Femur (tissue), 1 donor: ENCODE data around the gene DAND5.

Source experiments
- DNase-seq: peaks from one replicate; pipeline ENCODE4 v3.0.0-alpha.2; 2017

DAND5 gene

GRCh38 chr19:12969292-12969988 lies at the start of gene DAND5:
Gene DAND5 (plus strand): TSS chr19:12969576. CDS start chr19:12969661, 85 bp downstream.
- no peak for DNase-seq

GRCh38 chr19:12921047-12921446 lies 48.3 kb upstream of the DAND5 start:
- DNase-seq, result no peak

GRCh38 chr19:12922959-12923358 lies 46.4 kb upstream of the DAND5 start:
- DNase-seq, result no peak

- DNase-seq, result no peak
Measured at GRCh38 chr19:12924621-12925310, 44.6 kb upstream of the DAND5 start.

GRCh38 chr19:12930002-12930645 lies 39.3 kb upstream of the DAND5 start:
- no peak for DNase-seq

GRCh38 chr19:12932392-12933286 lies 36.7 kb upstream of the DAND5 start:
- no peak for DNase-seq

- peak; percentile 97 for DNase-seq
Measured at GRCh38 chr19:12933287-12934072, 35.9 kb upstream of the DAND5 start, which contains the start of gene FARSA. Gene FARSA (minus strand): TSS chr19:12933711. CDS start chr19:12933696, 15 bp downstream.

- DNase-seq, result no peak
Measured at GRCh38 chr19:12935071-12935470, 34.3 kb upstream of the DAND5 start.

- no peak for DNase-seq
Measured at GRCh38 chr19:12936582-12936981, 32.8 kb upstream of the DAND5 start.

- DNase-seq, result no peak
Measured at GRCh38 chr19:12937093-12937926, 32.1 kb upstream of the DAND5 start.

GRCh38 chr19:12937927-12938778 lies 31.2 kb upstream of the DAND5 start, which contains the start of gene CALR:
Gene CALR (plus strand): TSS chr19:12938609. CDS start chr19:12938680, 71 bp downstream.
- peak; percentile 100 for DNase-seq

- DNase-seq, result no peak
Measured at GRCh38 chr19:12938779-12939601, 30.4 kb upstream of the DAND5 start.

- DNase-seq, result no peak
Measured at GRCh38 chr19:12939975-12940423, 29.4 kb upstream of the DAND5 start.

GRCh38 chr19:12940897-12941296 lies 28.5 kb upstream of the DAND5 start:
- no peak for DNase-seq

- DNase-seq, result no peak
Measured at GRCh38 chr19:12943437-12944044, 25.8 kb upstream of the DAND5 start.

- DNase-seq, result no peak
Measured at GRCh38 chr19:12944104-12944674, 25.2 kb upstream of the DAND5 start.

- DNase-seq, result peak; percentile 98
Measured at GRCh38 chr19:12945479-12946091, 23.8 kb upstream of the DAND5 start, which contains the start of gene RAD23A. Gene RAD23A (plus strand): TSS chr19:12945862. CDS start chr19:12945949, 87 bp downstream.
